Colonic mucosa (tissue), 4 donors: ENCODE data around the gene SLIT3. TPM values are rescaled to one million over a fixed set of nuclear protein-coding genes. Genes with fewer than 3 reads are reported as not detected.

ENCODE experiments used
- DNase-seq: peaks from one replicate; pipeline ENCODE4 v3.0.0-alpha.2; 2020
- H3K27ac ChIP-seq: fragments of 200-600 bp; one replicate; pipeline ENCODE4 v1.8.0; 2021
- H3K27me3 ChIP-seq: fragments of 200-600 bp; one replicate; pipeline ENCODE4 v1.8.0; 2021
- H3K36me3 ChIP-seq: fragments of 200-600 bp; one replicate; pipeline ENCODE4 v1.8.0; 2021
- H3K4me1 ChIP-seq: fragments of 200-600 bp; one replicate; pipeline ENCODE4 v1.8.0; 2021; ENCODE audit warnings: mild to moderate bottlenecking
- H3K4me3 ChIP-seq: fragments of 200-600 bp; one replicate; pipeline ENCODE4 v1.8.0; 2021
- H3K9ac ChIP-seq, 2 donors: one replicate each; pipeline ENCODE4 v1.7.0; 2013; ENCODE audit warnings: control low read depth in 2 of 2, low read depth in 2 of 2, low read length in 2 of 2
- H3K9me3 ChIP-seq: fragments of 200-600 bp; one replicate; pipeline ENCODE4 v1.8.0; 2021
- intact Hi-C: fragments of 100-400 bp; cut with DNase I; formaldehyde crosslinking; loops from one replicate; pipeline ENCODE4 v1.14.1; 2022
- total RNA-seq, 2 donors: library from RNA; stranded (reverse); fragmentation: NEBNext Ultra II Directional in 1 of 2; extraction: Animal tissue kit (Norgen Biotek cat#: 25700) in 1 of 2; gene quantifications; one replicate each; pipeline ENCODE4 v1.2.1, GENCODE V29; 2021
- TF ChIP-seq, protein P1 (sequence below): fragments of 200-600 bp; IDR thresholded peaks from one replicate; pipeline ENCODE4 v1.8.0; 2022; ENCODE audit warnings: antibody characterized with exemption, mild to moderate bottlenecking
- donor health status: healthy.
- donor health status: DM: no; HTN: no; CAD: no.
- donor health status: DM: no; HTN: no; CAD: no.

The SLIT3 gene
- total RNA-seq, 2 donors from 2014 or later, result 3.4 to 7.6 TPM

DNA sequence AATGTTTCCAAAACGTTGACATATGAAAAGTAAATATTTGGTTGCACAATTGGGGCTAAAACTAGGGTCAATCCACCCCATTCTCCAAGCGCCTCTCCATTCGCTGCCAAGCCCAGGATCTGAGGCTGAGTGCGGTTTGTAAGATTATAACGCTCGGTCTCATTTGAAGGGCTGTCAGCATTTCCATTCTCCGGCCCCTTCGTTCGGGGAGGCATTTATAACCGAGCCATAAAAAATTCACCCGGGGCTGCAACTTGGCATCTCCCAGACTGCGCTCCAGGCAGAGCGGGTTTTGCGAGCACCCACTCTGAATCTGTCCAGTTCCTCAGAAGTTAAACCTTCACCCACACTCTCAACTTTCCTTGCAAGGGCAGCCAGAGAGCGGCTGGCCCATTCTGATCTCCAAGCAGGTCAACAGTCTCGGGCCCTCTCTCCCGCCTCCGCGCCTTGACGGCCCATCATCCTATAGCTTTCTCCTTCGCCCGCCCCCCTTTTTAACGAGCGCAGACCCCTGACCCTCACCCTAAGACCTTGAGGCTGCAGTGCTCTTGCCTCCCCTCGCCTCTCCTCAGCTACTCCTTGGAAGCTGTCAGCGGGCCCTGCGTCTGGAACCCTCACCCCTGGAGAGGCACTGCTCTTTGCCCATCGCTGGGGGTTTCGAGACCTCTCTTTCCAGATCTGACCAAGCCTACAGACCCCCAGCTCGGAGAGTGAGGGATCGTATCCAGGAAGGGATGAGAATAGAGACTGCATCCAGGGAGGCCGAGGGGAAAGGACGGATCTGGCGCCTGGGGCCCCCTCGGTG lies 1.1 kb downstream of the SLIT3 start:
- no peaks in the 10 kb centered on the region for H3K36me3 ChIP-seq
- DNase-seq, result no peak
- no peak overlapping the region for H3K27ac ChIP-seq
- TF ChIP-seq, protein P1, sequence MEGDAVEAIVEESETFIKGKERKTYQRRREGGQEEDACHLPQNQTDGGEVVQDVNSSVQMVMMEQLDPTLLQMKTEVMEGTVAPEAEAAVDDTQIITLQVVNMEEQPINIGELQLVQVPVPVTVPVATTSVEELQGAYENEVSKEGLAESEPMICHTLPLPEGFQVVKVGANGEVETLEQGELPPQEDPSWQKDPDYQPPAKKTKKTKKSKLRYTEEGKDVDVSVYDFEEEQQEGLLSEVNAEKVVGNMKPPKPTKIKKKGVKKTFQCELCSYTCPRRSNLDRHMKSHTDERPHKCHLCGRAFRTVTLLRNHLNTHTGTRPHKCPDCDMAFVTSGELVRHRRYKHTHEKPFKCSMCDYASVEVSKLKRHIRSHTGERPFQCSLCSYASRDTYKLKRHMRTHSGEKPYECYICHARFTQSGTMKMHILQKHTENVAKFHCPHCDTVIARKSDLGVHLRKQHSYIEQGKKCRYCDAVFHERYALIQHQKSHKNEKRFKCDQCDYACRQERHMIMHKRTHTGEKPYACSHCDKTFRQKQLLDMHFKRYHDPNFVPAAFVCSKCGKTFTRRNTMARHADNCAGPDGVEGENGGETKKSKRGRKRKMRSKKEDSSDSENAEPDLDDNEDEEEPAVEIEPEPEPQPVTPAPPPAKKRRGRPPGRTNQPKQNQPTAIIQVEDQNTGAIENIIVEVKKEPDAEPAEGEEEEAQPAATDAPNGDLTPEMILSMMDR, result no peak
- intact Hi-C loops, result loop anchor here (10.0 kb wide), 1 partner anchor 615 kb away; no protein-coding TSS in a partner anchor
- H3K9me3 ChIP-seq, result no peaks in the 10 kb centered on the region
- H3K9ac ChIP-seq, result peak overlapping the region in 1 of 2 donors; percentile 38
- peaks cover 20% of the 10 kb centered on the region for H3K27me3 ChIP-seq
- peak overlapping the region; percentile 26 for H3K4me3 ChIP-seq
- no peaks in the 10 kb centered on the region for H3K4me1 ChIP-seq

DNA sequence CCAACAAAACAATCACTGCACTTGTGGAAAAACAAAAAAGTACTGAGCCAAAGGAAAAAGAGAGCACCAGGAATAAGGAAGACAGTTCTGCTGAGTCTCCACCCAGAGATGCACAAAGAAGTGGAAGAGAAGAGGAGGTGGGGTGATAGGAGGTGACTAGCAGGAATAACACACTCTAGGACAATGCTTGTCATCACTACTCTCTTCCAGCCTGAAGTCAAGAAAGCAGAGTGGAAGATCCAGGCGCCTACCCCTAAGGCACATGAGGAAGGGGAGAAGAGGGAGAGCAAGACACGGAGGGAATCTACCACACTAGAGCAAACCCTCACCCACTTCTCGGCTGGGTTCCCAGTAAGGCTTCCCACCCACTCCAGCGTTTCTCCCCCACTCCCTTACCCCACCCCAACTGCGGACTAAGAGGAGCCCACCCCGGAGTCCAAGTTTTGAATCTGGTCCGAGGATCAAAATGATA lies 1.7 kb downstream of the SLIT3 start:
- no peak for DNase-seq
- Histone ChIP-seq H3K4me1 (no peaks in the 10 kb centered on the region), H3K9ac (peak overlapping the region in 1 of 2 donors; percentile 7), H3K27ac (no peak overlapping the region), H3K27me3 (peaks cover 20% of the 10 kb centered on the region), H3K9me3 (no peaks in the 10 kb centered on the region), H3K4me3 (no peak overlapping the region), H3K36me3 (no peaks in the 10 kb centered on the region)
- TF ChIP-seq, protein P1, result no peak
- intact Hi-C loops, result no loop called here

DNA sequence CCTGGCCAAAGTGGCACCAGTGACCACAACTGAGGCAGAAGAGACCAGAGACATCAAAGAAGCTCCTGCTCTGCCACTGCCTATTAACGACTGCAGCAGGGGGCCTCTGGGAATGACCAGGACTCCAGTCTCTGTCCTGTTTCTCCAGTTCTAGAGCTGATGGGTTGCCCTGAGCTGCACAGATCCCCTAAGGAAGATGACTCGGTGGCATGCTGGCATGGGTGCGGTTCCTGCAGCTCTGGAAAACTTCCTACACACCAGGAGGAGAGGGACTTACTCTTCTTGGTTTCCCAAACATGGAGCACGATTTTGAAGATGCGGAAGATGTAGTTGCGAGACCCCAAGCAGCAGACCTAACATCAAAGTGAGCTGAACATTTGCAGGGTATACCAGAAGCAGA lies 2.7 kb downstream of the SLIT3 start:
- Histone ChIP-seq H3K27ac (no peak overlapping the region), H3K9me3 (no peaks in the 10 kb centered on the region), H3K4me1 (no peaks in the 10 kb centered on the region), H3K36me3 (no peaks in the 10 kb centered on the region), H3K4me3 (no peak overlapping the region), H3K27me3 (peaks cover 20% of the 10 kb centered on the region), H3K9ac (no peak overlapping the region)
- no peak for DNase-seq
- TF ChIP-seq, protein P1, result no peak
- intact Hi-C loops, result no loop called here

DNA sequence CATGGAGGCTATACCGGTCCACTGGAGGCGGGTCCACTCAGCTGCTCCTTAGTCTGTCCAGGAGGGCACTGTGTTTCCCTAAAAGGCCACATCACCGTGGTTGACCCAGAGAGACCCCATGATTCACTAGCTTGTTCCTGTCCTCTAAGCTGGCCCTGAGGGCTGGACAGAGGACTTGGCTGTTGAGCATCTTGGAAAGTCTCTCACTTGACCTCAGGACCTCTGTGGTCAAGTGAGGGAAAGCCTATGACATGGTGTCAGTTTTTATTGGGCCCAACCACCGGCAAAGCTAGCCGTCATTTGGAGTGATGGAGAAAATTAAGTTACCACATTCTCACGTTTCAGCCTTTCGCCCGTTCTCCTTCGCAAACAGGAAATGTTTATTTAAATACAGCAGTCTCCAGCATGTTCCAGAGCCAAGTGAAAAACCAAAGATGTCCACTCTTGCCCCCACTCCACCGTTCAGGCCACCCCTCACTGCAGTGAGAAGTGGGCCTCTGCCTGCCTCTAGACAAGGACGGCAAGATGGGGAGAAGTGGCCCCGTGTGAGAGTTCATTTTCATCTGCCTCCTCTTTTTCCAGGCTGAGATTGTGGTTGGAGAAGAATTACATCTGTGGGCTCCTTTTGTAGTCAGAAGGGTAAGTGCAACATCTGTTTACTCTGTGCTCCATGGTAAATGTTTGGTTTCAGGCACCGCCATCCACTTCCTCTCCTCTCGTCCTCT lies 4.4 kb downstream of the SLIT3 start:
- intact Hi-C loops, result no loop called here
- H3K27ac ChIP-seq, result no peak overlapping the region
- H3K4me3 ChIP-seq, result no peak overlapping the region
- peak; percentile 35 for DNase-seq
- H3K27me3 ChIP-seq, result peaks cover 14% of the 10 kb centered on the region
- no peaks in the 10 kb centered on the region for H3K36me3 ChIP-seq
- H3K9ac ChIP-seq, result no peak overlapping the region
- H3K9me3 ChIP-seq, result no peaks in the 10 kb centered on the region
- no peaks in the 10 kb centered on the region for H3K4me1 ChIP-seq
- TF ChIP-seq, protein P1, result no peak

DNA sequence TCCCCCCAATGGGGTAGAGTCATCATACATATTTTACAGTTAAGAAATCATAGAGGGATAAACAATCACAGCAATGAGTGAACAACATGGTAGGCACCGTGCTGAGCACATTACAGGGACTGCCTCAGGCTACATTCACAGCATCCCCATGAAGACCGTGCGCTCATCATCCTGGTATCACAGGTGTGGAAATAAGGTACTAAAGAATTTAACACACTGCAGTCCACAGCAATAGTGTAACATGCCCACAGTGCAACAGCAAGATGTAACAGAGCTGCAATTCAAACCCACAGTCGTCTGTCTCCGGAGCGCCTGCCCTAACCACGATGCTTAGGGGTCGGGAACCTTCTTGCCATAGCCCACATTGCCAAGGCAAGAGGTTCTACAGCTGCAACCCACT lies 5.6 kb downstream of the SLIT3 start:
- peaks cover 7% of the 10 kb centered on the region for H3K27me3 ChIP-seq
- H3K4me1 ChIP-seq, result no peaks in the 10 kb centered on the region
- no peaks in the 10 kb centered on the region for H3K36me3 ChIP-seq
- intact Hi-C loops, result no loop called here
- H3K27ac ChIP-seq, result no peak overlapping the region
- no peak overlapping the region for H3K9ac ChIP-seq
- TF ChIP-seq, protein P1, result no peak
- no peak for DNase-seq
- no peaks in the 10 kb centered on the region for H3K9me3 ChIP-seq
- no peak overlapping the region for H3K4me3 ChIP-seq
